Neuron (in vitro differentiated cells): Measurements from ENCODE around the gene PLEKHA5.

Source experiments
- H2AFZ ChIP-seq: one replicate; pipeline ENCODE4 v1.6.1; 2013; ENCODE audit warnings: low read depth, mild to moderate bottlenecking, inconsistent platforms, low read length, moderate library complexity
- H3K27me3 ChIP-seq: one replicate; pipeline ENCODE4 v1.6.1; 2013; ENCODE audit warnings: low read length; ENCODE audit not compliant: insufficient read depth
- H3K36me3 ChIP-seq: one replicate; pipeline ENCODE4 v1.6.1; 2013; ENCODE audit warnings: low read length; ENCODE audit not compliant: insufficient read depth
- H3K4me1 ChIP-seq: one replicate; pipeline ENCODE4 v1.6.1; 2013; ENCODE audit warnings: low read length; ENCODE audit not compliant: insufficient read depth
- H3K4me3 ChIP-seq: 2 replicates; pipeline ENCODE4 v1.5.1; 2013; ENCODE audit warnings: mild to moderate bottlenecking, low read length, moderate library complexity
- H3K9me3 ChIP-seq: one replicate; pipeline ENCODE4 v1.6.1; 2013; ENCODE audit warnings: low read length

Gene PLEKHA5

GRCh38 chr12:19201661-19202060, 72.1 kb downstream of the PLEKHA5 start:
- H3K36me3 ChIP-seq = peaks cover 3% of the 10 kb centered on the region
- no peaks in the 10 kb centered on the region for H3K9me3 ChIP-seq
- no peaks in the 10 kb centered on the region for H3K27me3 ChIP-seq
- peaks cover 4% of the 10 kb centered on the region for H3K4me1 ChIP-seq
- H3K4me3 ChIP-seq = no peak overlapping the region
- H2AFZ ChIP-seq = no peak overlapping the region

DNA sequence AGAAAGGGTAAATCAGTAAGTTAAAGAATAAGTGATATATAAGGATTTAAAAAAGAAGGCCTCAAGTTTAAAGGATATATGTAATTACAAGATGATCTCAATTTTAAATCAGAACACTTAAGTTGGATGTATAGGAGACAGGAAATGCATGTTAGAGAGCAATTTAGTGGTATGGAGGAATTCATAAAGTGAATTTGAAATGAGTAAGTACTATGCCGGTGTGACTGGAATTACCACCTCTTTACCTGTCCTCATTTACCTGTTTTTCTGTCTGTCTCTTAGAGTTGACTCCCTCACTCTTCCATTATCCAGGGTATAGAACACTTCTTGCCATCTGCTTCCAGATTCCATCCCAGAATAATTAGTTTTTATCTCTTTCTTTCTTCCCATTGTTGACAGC, 73.5 kb downstream of the PLEKHA5 start:
- H3K4me3 ChIP-seq = no peak overlapping the region
- no peak overlapping the region for H2AFZ ChIP-seq
- no peaks in the 10 kb centered on the region for H3K27me3 ChIP-seq
- H3K9me3 ChIP-seq = no peaks in the 10 kb centered on the region
- H3K36me3 ChIP-seq = peaks cover 3% of the 10 kb centered on the region
- peaks cover 4% of the 10 kb centered on the region for H3K4me1 ChIP-seq

DNA sequence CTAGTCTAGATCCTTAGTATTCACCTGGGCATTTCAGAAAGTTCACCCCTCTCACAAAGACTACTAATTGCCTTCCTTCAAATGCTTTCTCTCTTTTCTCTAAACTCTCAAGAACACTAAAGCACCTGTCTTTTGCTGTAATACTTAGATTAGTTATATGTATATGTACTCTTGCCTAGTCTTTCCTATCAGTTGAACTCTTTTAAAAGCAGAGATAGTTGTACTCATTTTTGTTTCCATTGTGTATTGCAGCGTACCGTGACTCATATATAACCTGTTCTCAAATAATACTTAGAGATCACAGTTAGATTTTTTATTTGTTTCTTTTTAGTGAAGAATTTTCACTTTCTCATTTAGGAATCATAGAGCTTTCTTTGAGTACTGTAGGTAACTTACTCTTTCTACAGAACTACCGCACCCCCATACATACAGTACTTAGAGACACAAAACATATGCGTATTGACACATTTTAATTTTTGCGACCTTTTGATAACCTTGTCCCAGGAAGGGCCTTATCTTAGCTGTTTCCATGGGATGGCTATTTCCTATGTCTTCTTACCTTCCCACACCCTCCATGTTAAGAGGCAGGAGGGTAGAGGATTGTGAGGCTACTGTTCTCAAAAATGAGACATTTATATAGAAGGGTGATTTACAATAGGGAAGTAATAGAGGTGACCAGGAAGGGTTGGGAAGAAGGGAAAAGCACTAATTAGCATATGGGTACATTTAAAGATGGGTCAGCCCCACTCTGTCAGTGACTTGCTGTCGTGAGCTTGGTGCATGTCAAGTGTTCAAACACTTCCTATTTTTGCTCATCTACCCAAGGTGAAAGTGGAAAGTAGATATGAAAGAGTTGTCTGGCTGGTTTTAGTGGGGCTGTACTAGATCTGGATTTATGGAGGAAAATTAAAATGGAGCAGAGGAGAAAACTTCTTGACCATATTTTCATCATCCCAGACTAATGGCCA, 74.3 kb downstream of the PLEKHA5 start:
- Histone ChIP-seq H3K4me1 (peaks cover 4% of the 10 kb centered on the region), H3K4me3 (no peak overlapping the region), H2AFZ (no peak overlapping the region), H3K27me3 (no peaks in the 10 kb centered on the region), H3K9me3 (no peaks in the 10 kb centered on the region), H3K36me3 (peaks cover 3% of the 10 kb centered on the region)

- Histone ChIP-seq H3K9me3 (no peaks in the 10 kb centered on the region), H3K36me3 (peaks cover 3% of the 10 kb centered on the region), H3K27me3 (no peaks in the 10 kb centered on the region), H3K4me3 (no peak overlapping the region), H2AFZ (no peak overlapping the region), H3K4me1 (peaks cover 4% of the 10 kb centered on the region)
Measured at GRCh38 chr12:19205120-19205519, 75.6 kb downstream of the PLEKHA5 start.

DNA sequence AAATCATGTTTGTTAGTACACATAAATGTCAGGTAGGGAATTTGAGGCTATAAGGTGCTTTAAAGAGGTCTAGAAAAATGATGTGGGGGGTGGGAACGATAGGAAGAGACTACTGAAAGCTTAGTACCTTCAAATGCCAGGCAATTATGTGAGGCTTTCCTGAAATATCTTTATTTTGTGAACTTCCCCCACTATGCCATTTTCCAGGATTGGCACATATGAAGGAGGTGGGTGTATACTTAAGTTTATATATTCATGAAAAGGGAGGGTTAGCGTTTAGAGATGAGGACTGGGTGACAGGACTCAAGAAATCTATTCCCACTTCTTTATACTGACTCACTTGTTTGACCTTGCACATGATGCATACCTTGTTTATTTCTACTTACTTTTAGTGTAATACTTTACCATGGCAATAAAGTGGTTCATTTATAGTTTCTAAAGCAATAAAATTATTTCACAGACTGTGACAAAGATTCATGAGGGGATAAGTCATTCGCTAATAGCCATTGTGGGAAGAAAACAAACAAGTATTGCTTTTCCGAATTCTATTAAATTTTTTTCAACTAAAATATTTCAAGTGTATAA, 77.1 kb downstream of the PLEKHA5 start:
- Histone ChIP-seq H3K36me3 (peaks cover 2% of the 10 kb centered on the region), H3K9me3 (peaks cover 4% of the 10 kb centered on the region), H3K27me3 (no peaks in the 10 kb centered on the region), H3K4me1 (peaks cover 4% of the 10 kb centered on the region), H3K4me3 (no peak overlapping the region), H2AFZ (no peak overlapping the region)

GRCh38 chr12:19208456-19208855, 78.9 kb downstream of the PLEKHA5 start:
- Histone ChIP-seq H3K4me3 (no peak overlapping the region), H2AFZ (no peak overlapping the region), H3K36me3 (no peaks in the 10 kb centered on the region), H3K4me1 (peaks cover 9% of the 10 kb centered on the region), H3K9me3 (peaks cover 4% of the 10 kb centered on the region), H3K27me3 (no peaks in the 10 kb centered on the region)

- Histone ChIP-seq H3K27me3 (no peaks in the 10 kb centered on the region), H3K4me3 (no peak overlapping the region), H3K4me1 (peaks cover 9% of the 10 kb centered on the region), H2AFZ (no peak overlapping the region), H3K9me3 (peaks cover 4% of the 10 kb centered on the region), H3K36me3 (no peaks in the 10 kb centered on the region)
Measured at GRCh38 chr12:19209661-19210060, 80.1 kb downstream of the PLEKHA5 start.

GRCh38 chr12:19211802-19212201, 82.3 kb downstream of the PLEKHA5 start:
- Histone ChIP-seq H2AFZ (no peak overlapping the region), H3K9me3 (peaks cover 4% of the 10 kb centered on the region), H3K27me3 (no peaks in the 10 kb centered on the region), H3K4me3 (no peak overlapping the region), H3K36me3 (no peaks in the 10 kb centered on the region), H3K4me1 (peaks cover 5% of the 10 kb centered on the region)

GRCh38 chr12:19212245-19212644, 82.7 kb downstream of the PLEKHA5 start:
- H3K4me1 ChIP-seq = peaks cover 5% of the 10 kb centered on the region
- peaks cover 4% of the 10 kb centered on the region for H3K9me3 ChIP-seq
- no peak overlapping the region for H3K4me3 ChIP-seq
- no peaks in the 10 kb centered on the region for H3K27me3 ChIP-seq
- no peak overlapping the region for H2AFZ ChIP-seq
- no peaks in the 10 kb centered on the region for H3K36me3 ChIP-seq

DNA sequence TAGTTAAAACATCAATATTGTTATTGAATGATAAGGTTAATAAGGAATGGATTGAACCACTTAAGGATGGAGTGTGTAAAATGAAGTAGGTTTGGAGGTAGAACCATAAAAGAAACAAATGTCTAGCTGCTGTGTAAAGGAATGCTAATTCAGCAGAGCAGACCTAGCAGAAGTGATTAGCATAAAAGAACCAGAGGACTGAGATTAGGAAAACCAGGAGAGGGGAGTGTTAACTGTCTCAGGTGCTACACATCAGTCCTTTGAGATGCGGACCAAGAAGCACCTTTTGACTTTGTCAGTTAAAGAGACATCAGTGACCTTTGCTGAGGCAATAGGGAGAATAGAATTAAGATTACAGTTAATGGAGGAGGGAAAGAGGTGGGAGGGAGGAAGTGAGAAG, 84.5 kb downstream of the PLEKHA5 start:
- Histone ChIP-seq H3K27me3 (no peaks in the 10 kb centered on the region), H3K4me1 (peaks cover 5% of the 10 kb centered on the region), H3K9me3 (peaks cover 4% of the 10 kb centered on the region), H3K4me3 (no peak overlapping the region), H2AFZ (no peak overlapping the region), H3K36me3 (no peaks in the 10 kb centered on the region)

- H3K27me3 ChIP-seq = no peaks in the 10 kb centered on the region
- peaks cover 4% of the 10 kb centered on the region for H3K9me3 ChIP-seq
- no peaks in the 10 kb centered on the region for H3K36me3 ChIP-seq
- peaks cover 5% of the 10 kb centered on the region for H3K4me1 ChIP-seq
- H3K4me3 ChIP-seq = no peak overlapping the region
- H2AFZ ChIP-seq = no peak overlapping the region
Measured at GRCh38 chr12:19215115-19215514, 85.6 kb downstream of the PLEKHA5 start.

- H3K4me3 ChIP-seq = no peak overlapping the region
- H3K9me3 ChIP-seq = no peaks in the 10 kb centered on the region
- H3K27me3 ChIP-seq = no peaks in the 10 kb centered on the region
- peaks cover 5% of the 10 kb centered on the region for H3K4me1 ChIP-seq
- H3K36me3 ChIP-seq = no peaks in the 10 kb centered on the region
- H2AFZ ChIP-seq = no peak overlapping the region
Measured at GRCh38 chr12:19217446-19217845, 87.9 kb downstream of the PLEKHA5 start.

DNA sequence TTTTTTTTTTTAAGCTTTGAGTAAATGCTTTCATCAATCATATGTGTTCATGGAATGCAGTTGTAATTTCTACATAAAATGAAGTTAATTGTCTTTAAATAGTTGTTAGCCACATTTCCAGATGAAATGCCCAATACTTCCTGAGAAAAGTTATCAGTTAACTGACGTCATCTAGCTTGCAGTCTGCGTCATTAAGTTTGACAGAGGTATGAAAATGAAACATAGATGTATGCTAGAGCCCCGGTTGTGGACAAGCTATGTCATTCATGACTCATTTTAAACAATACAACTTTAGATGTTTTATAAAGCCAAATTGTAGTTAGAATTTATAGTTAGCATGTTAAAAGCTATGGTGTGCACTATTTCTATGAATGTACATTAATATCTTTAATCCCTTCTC, 90.7 kb downstream of the PLEKHA5 start:
- no peaks in the 10 kb centered on the region for H3K4me1 ChIP-seq
- no peaks in the 10 kb centered on the region for H3K9me3 ChIP-seq
- H3K4me3 ChIP-seq = no peak overlapping the region
- H2AFZ ChIP-seq = no peak overlapping the region
- no peaks in the 10 kb centered on the region for H3K27me3 ChIP-seq
- H3K36me3 ChIP-seq = no peaks in the 10 kb centered on the region
